ENCODE measurements around the gene SLC10A7.

The SLC10A7 gene

GRCh38 chr4:146521541-146522097, at the start of gene SLC10A7:
Gene SLC10A7 (minus strand): TSS chr4:146521940. CDS start chr4:146521717, 223 bp downstream.
- peak; percentile 45 for DNase-seq (ENCODE audit: low read depth, low spot score)

- no peak for DNase-seq (ENCODE audit: low read depth, low spot score)
Measured at GRCh38 chr4:146567396-146567795, 45.7 kb upstream of the SLC10A7 start.

GRCh38 chr4:146564492-146564891, 42.8 kb upstream of the SLC10A7 start:
- DNase-seq (ENCODE audit: low read depth, low spot score): no peak

GRCh38 chr4:146550161-146550560, 28.4 kb upstream of the SLC10A7 start:
- no peak for DNase-seq (ENCODE audit: low read depth, low spot score)

GRCh38 chr4:146548443-146548842, 26.7 kb upstream of the SLC10A7 start:
- no peak for DNase-seq (ENCODE audit: low read depth, low spot score)

- DNase-seq (ENCODE audit: low read depth, low spot score): peak; percentile 12
Measured at GRCh38 chr4:146545102-146545501, 23.4 kb upstream of the SLC10A7 start.

GRCh38 chr4:146534178-146534577, 12.4 kb upstream of the SLC10A7 start:
- no peak for DNase-seq (ENCODE audit: low read depth, low spot score)

GRCh38 chr4:146525754-146526153, 4.0 kb upstream of the SLC10A7 start:
- no peak for DNase-seq (ENCODE audit: low read depth, low spot score)

GRCh38 chr4:146524663-146525062, 2.9 kb upstream of the SLC10A7 start:
- no peak for DNase-seq (ENCODE audit: low read depth, low spot score)

- no peak for DNase-seq (ENCODE audit: low read depth, low spot score)
Measured at GRCh38 chr4:146522869-146523205, 1.1 kb upstream of the SLC10A7 start.

GRCh38 chr4:146522098-146522868, 543 bp upstream of the SLC10A7 start:
- peak; percentile 5 for DNase-seq (ENCODE audit: low read depth, low spot score)

GRCh38 chr4:146520896-146521540, 722 bp downstream of the SLC10A7 start:
- DNase-seq (ENCODE audit: low read depth, low spot score): no peak

- no peak for DNase-seq (ENCODE audit: low read depth, low spot score)
Measured at GRCh38 chr4:146514651-146515357, 6.9 kb downstream of the SLC10A7 start.

GRCh38 chr4:146513548-146513947, 8.2 kb downstream of the SLC10A7 start:
- DNase-seq (ENCODE audit: low read depth, low spot score): no peak

GRCh38 chr4:146511381-146511780, 10.4 kb downstream of the SLC10A7 start:
- no peak for DNase-seq (ENCODE audit: low read depth, low spot score)

GRCh38 chr4:146510942-146511341, 10.8 kb downstream of the SLC10A7 start:
- no peak for DNase-seq (ENCODE audit: low read depth, low spot score)

- no peak for DNase-seq (ENCODE audit: low read depth, low spot score)
Measured at GRCh38 chr4:146508229-146508939, 13.4 kb downstream of the SLC10A7 start.

GRCh38 chr4:146507632-146508031, 14.1 kb downstream of the SLC10A7 start:
- no peak for DNase-seq (ENCODE audit: low read depth, low spot score)

- no peak for DNase-seq (ENCODE audit: low read depth, low spot score)
Measured at GRCh38 chr4:146506272-146506671, 15.5 kb downstream of the SLC10A7 start.

- DNase-seq (ENCODE audit: low read depth, low spot score): no peak
Measured at GRCh38 chr4:146500216-146500615, 21.5 kb downstream of the SLC10A7 start.

GRCh38 chr4:146498291-146498690, 23.4 kb downstream of the SLC10A7 start:
- no peak for DNase-seq (ENCODE audit: low read depth, low spot score)

GRCh38 chr4:146495269-146495668, 26.5 kb downstream of the SLC10A7 start:
- no peak for DNase-seq (ENCODE audit: low read depth, low spot score)
